Spleen (tissue), 7 donors: ENCODE results near the gene NT5DC3.
A peak's percentile ranks its signal among the peaks of the same experiment; 100 is the strongest.

ENCODE experiments used
- CTCF ChIP-seq, 11 experiments: fragments of 200-600 bp in 7 of 11; fragments of 450-650 bp in 4 of 11; sonication (generic) in 4 of 11; IDR thresholded peaks in 8 of 11; conservative IDR thresholded peaks in 3 of 11; 1 replicate in 7 of 11; 2 replicates in 4 of 11; pipeline versions ENCODE4 v1.4.0 to v1.8.0; 2016 to 2021; ENCODE audit warnings: antibody characterized with exemption in 11 of 11, inconsistent platforms in 4 of 11, mild to moderate bottlenecking in 1 of 11
- POLR2AphosphoS5 ChIP-seq, 3 donors: sonication (generic); formaldehyde crosslinking; IDR thresholded peaks; one replicate each; pipeline ENCODE4 v1.5.1; 2017; ENCODE audit warnings: antibody characterized with exemption in 3 of 3
- donor health status: DM: no; HTN: no; CAD: no; lungs with moderate emphysema.
- donor health status: DM: no; HTN: no; CAD: no.
- donor health status: DM: no; HTN: no; CAD: no.

GRCh38 chr12:103756443-103756842 is 84.6 kb downstream of the NT5DC3 start:
- TF ChIP-seq CTCF (IDR thresholded peaks at IDR 0.05 in 8 of 11, conservative IDR thresholded peaks at IDR 0.05 in 3 of 11) (no peak), POLR2AphosphoS5 (IDR thresholded peaks at IDR 0.05) (peak in 1 of 3 donors; percentile 5)
